ENCODE data around the gene KRTAP5-2. TPM values are rescaled to one million over a fixed set of nuclear protein-coding genes. Genes with fewer than 3 reads are reported as not detected.

KRTAP5-2 gene
- total RNA-seq, 4 donors from 2014 or later, result not detected

DNA sequence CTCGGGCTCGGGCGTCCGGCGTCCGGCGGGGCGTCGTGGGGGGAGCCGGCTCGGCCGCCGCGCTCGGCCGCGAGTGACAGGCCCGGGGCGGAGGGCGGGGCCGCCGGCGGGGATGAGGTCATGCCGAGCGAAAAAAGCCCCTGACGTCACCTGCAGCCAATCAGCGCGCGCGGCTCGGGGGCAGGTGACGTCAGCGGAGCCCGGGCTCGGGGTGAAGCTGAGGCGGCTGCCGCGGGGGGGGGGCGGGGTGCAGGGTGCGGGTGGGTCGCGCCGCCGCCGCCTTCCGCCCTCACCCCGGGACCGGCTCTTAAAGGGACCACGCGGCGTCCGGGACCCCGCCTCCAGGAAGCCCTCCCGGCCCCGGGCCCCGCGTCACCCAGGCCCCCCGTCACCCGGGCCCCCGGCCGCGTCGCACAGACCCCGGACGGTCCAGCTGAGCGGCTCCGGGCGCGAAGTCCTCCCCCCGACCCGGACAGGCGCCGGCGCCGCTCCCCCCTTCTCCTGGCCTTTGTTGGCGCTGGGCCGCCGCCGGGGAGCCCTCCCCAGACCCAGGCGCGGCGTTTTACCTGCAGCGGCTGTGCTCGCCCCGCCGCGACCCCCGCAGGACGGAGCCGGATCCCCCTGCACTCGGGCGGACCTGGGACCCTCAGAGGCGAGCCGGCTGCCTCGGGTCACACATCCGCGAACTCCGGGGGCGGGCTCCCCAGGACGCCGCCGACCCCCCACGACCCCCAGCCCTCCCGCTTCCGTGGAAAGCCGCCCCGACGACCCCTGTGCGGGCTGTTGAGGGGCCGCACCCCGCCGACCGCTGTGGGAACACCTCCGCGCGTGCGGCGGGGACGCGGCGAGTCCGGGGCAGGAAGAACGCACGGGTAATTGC lies 25.7 kb downstream of the KRTAP5-2 start, which contains the start of gene DUSP8:
Gene DUSP8 (minus strand): TSS at position 75 of the 880 bp plus-strand sequence. CDS start 6,445 bp downstream, outside the sequence.
- H3K4me1 ChIP-seq, result peaks cover 20 to 65% (median 54%) of the 10 kb centered on the region in 4 donors
- no peaks in the 10 kb centered on the region for H3K9me3 ChIP-seq
- H3K27me3 ChIP-seq, result peaks cover 2% of the 10 kb centered on the region
- 2% methylated on average over 53 of the region's 124 CpGs; no CpG with 5 or more reads in 1 of the 2 donors for WGBS, 2 donors (ENCODE audit: low coverage in 1 of 2)
- peak within 1 kb of the TSS; percentile 89 to 95 (median 92) for H3K27ac ChIP-seq
- no peaks in the 10 kb centered on the region for H3K36me3 ChIP-seq
- TF ChIP-seq EP300 (IDR thresholded peaks at IDR 0.05; ENCODE audit: low read depth) (no peak), POLR2A (IDR thresholded peaks at IDR 0.05) (peak; percentile 46), POLR2AphosphoS5 (IDR thresholded peaks at IDR 0.05) (peak in 2 of 3 donors; percentile 34 to 41)
- TF ChIP-seq, protein P1, sequence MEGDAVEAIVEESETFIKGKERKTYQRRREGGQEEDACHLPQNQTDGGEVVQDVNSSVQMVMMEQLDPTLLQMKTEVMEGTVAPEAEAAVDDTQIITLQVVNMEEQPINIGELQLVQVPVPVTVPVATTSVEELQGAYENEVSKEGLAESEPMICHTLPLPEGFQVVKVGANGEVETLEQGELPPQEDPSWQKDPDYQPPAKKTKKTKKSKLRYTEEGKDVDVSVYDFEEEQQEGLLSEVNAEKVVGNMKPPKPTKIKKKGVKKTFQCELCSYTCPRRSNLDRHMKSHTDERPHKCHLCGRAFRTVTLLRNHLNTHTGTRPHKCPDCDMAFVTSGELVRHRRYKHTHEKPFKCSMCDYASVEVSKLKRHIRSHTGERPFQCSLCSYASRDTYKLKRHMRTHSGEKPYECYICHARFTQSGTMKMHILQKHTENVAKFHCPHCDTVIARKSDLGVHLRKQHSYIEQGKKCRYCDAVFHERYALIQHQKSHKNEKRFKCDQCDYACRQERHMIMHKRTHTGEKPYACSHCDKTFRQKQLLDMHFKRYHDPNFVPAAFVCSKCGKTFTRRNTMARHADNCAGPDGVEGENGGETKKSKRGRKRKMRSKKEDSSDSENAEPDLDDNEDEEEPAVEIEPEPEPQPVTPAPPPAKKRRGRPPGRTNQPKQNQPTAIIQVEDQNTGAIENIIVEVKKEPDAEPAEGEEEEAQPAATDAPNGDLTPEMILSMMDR (IDR thresholded peaks at IDR 0.05), result no peak
- peak; percentile 95 for DNase-seq
- intact Hi-C loops (cut with DNase I; ENCODE audit: low total_unique reads), result no loop called here
- H3K4me3 ChIP-seq, result peak within 1 kb of the TSS; percentile 58 to 81 (median 72)
- in situ Hi-C loops (cut with MboI; ENCODE audit: low pct_ligation_motif_present in 1 of 4, low pct_unique_long_range_greater_than_20kb in 1 of 4, low sequenced_read_pairs in 3 of 4), result no loop called here

DNA sequence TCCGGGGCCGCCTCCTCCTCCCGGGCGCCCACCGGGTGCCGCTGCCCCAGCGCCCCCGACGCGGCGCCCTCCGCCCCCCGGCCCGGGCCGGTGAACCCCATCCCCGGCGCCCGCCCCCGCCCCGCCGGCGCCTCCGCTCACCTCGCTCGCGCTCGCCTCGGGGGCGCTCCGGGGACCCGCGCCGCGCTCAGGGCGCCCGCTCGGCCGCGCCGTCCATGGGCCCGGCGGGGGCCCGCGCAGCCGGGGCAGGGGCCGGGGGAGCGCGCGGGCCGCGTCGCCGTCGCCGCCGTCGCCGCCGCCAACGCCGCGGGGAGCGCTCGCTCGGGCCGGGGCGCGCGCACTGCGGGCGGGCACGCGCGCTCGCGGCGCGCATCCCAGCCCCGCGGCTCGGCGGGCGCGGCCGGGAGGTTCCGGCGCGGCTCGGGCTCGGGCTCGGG lies 26.3 kb downstream of the KRTAP5-2 start:
- H3K4me1 ChIP-seq, result peaks cover 23 to 65% (median 57%) of the 10 kb centered on the region in 4 donors
- intact Hi-C loops (cut with DNase I; ENCODE audit: low total_unique reads), result no loop called here
- H3K4me3 ChIP-seq, result peak overlapping the region; percentile 17 to 70 (median 59)
- no CpG with 5 or more reads among the region's 91 CpGs for WGBS, 2 donors (ENCODE audit: low coverage in 1 of 2)
- peak overlapping the region; percentile 74 to 84 (median 83) for H3K27ac ChIP-seq
- no peaks in the 10 kb centered on the region for H3K36me3 ChIP-seq
- no peak for TF ChIP-seq POLR2A (IDR thresholded peaks at IDR 0.05)
- TF ChIP-seq, protein P1 (IDR thresholded peaks at IDR 0.05), result no peak
- TF ChIP-seq EP300 (IDR thresholded peaks at IDR 0.05; ENCODE audit: low read depth), result no peak
- no peak for TF ChIP-seq POLR2AphosphoS5 (IDR thresholded peaks at IDR 0.05)
- H3K27me3 ChIP-seq, result peaks cover 2% of the 10 kb centered on the region
- DNase-seq, result no peak
- in situ Hi-C loops (cut with MboI; ENCODE audit: low pct_ligation_motif_present in 1 of 4, low pct_unique_long_range_greater_than_20kb in 1 of 4, low sequenced_read_pairs in 3 of 4), result no loop called here
- H3K9me3 ChIP-seq, result no peaks in the 10 kb centered on the region

DNA sequence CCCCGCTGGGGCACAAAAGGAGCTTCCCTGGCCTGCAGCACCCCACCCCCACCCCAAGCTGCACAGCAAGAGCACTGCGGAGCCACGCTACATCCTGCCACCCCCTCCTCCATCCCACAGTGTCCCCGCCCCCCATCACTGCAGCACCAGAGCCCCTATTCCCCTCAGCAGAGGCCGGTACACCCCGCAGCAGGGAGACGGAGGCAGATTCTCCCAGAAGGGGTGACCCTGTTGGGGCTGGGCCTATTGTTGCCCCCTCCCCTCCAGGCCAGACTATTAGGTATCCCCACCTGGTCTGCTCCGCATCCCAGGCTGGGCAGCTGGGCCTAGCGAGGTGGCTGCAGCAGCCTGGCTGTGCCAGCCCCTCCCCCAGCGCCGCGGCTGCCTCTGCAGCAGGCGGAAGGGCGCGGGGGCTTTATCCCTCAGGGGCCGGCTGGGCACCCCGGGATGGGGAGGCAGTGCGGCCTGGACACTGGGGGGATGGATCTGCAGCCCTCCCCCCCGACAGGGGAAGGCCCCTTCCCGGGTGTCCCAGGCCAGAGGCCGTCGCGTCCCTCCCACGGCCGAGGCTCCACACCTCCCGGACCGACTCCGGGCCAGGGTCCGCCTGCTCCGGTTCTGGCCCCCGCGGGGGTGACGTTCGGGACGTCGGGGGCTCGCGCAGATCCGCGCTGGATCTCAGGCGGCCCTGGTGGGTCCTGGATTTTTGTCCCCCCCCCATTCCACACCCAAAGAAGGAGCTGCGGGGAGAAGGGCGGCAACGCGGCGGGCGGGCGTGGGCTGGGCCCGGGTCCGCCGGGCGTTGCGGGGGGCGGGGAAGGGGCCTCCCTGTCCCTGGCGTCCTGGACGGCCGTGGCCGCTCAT lies 27.0 kb downstream of the KRTAP5-2 start:
- peak overlapping the region; percentile 74 to 84 (median 83) for H3K27ac ChIP-seq
- TF ChIP-seq POLR2AphosphoS5 (IDR thresholded peaks at IDR 0.05), result peak in 1 of 3 donors; percentile 9
- TF ChIP-seq, protein P1 (IDR thresholded peaks at IDR 0.05), result no peak
- peak; percentile 33 for TF ChIP-seq POLR2A (IDR thresholded peaks at IDR 0.05)
- TF ChIP-seq EP300 (IDR thresholded peaks at IDR 0.05; ENCODE audit: low read depth), result no peak
- DNase-seq, result no peak
- peak overlapping the region; percentile 17 to 70 (median 59) for H3K4me3 ChIP-seq
- no peaks in the 10 kb centered on the region for H3K9me3 ChIP-seq
- no peaks in the 10 kb centered on the region for H3K36me3 ChIP-seq
- peaks cover 2% of the 10 kb centered on the region for H3K27me3 ChIP-seq
- H3K4me1 ChIP-seq, result peaks cover 23 to 71% (median 55%) of the 10 kb centered on the region in 4 donors
- intact Hi-C loops (cut with DNase I; ENCODE audit: low total_unique reads), result no loop called here
- in situ Hi-C loops (cut with MboI; ENCODE audit: low pct_ligation_motif_present in 1 of 4, low pct_unique_long_range_greater_than_20kb in 1 of 4, low sequenced_read_pairs in 3 of 4), result no loop called here
- 29% methylated on average over 1 of the region's 58 CpGs; no CpG with 5 or more reads in 1 of the 2 donors for WGBS, 2 donors (ENCODE audit: low coverage in 1 of 2)
